Activated CD4-positive, alpha-beta T cell treated with anti-CD3 and anti-CD28 coated beads, Interleukin-2, amount 10 ng/mL, durations not matched to agents 7 days and 5 days (primary cell): Measurements from ENCODE around the gene GPRIN3. TPM values are rescaled to one million over a fixed set of nuclear protein-coding genes. Genes with fewer than 3 reads are reported as not detected.

ENCODE experiments used
- CTCF ChIA-PET: fragments of 350-600 bp; sonication (Branson Sonifier 250); formaldehyde crosslinking; loops from one replicate; lab custom pipeline; 2021; ENCODE audit warnings: antibody characterized with exemption; lab: Charles Lee
- POLR2A ChIA-PET: fragments of 350-600 bp; sonication (Branson Sonifier 250); formaldehyde crosslinking; loops from one replicate; lab custom pipeline; 2021; ENCODE audit warnings: antibody characterized with exemption; lab: Charles Lee
- DNase-seq: peaks from one replicate; pipeline ENCODE4 v3.0.0-alpha.2; 2020
- H3K27ac Mint-ChIP-seq: one replicate; pipeline ENCODE4 v1.8.0; 2021; ENCODE audit warnings: mild to moderate bottlenecking, moderate library complexity, mixed read lengths
- H3K27me3 Mint-ChIP-seq: one replicate; pipeline ENCODE4 v1.8.0; 2021; ENCODE audit warnings: mixed read lengths
- H3K36me3 Mint-ChIP-seq: one replicate; pipeline ENCODE4 v1.8.0; 2021; ENCODE audit warnings: low read depth, mixed read lengths
- H3K4me1 Mint-ChIP-seq: one replicate; pipeline ENCODE4 v1.8.0; 2021; ENCODE audit warnings: mixed read lengths
- H3K4me3 Mint-ChIP-seq: one replicate; pipeline ENCODE4 v1.8.0; 2021; ENCODE audit warnings: mild to moderate bottlenecking, moderate library complexity, mixed read lengths
- H3K9me3 Mint-ChIP-seq: one replicate; pipeline ENCODE4 v1.8.0; 2021; ENCODE audit warnings: mixed read lengths
- total RNA-seq, 2 experiments: library from RNA; stranded (reverse); gene quantifications; one replicate each; pipeline ENCODE4 v1.2.3, GENCODE V29; 2021

GPRIN3 gene
- total RNA-seq, 2 experiments from 2014 or later, result 51.1 to 57.4 TPM

- DNase-seq, result peak; percentile 42
- Mint-ChIP-seq H3K36me3 (peaks cover 46% of the 10 kb centered on the region), H3K4me3 (peak overlapping the region; percentile 85), H3K9me3 (peaks cover 3% of the 10 kb centered on the region), H3K27me3 (no peaks in the 10 kb centered on the region), H3K4me1 (peaks cover 80% of the 10 kb centered on the region), H3K27ac (peak overlapping the region; percentile 100)
- ChIA-PET CTCF (interaction anchor here (0.9 to 3.4 kb wide), 8 partner anchors 9 to 73 kb away, joined by 3 to 15 read pairs (median 8); partner anchors contain the start of gene GPRIN3), POLR2A (interaction anchor here (1.0 kb wide), 1 partner anchor 8 kb away, joined by 4 read pairs; the partner anchor contains the start of gene GPRIN3)
Observed at GRCh38 chr4:89299153-89299791, 8.3 kb downstream of the GPRIN3 start.

GRCh38 chr4:89298788-89299152, 8.8 kb downstream of the GPRIN3 start:
- Mint-ChIP-seq H3K27ac (peak overlapping the region; percentile 100), H3K36me3 (peaks cover 44% of the 10 kb centered on the region), H3K4me1 (peaks cover 80% of the 10 kb centered on the region), H3K27me3 (no peaks in the 10 kb centered on the region), H3K4me3 (peak overlapping the region; percentile 85), H3K9me3 (peaks cover 3% of the 10 kb centered on the region)
- DNase-seq, result peak; percentile 53
- POLR2A ChIA-PET, result interaction anchor here (0.6 to 1.0 kb wide), 2 partner anchors 9 to 48 kb away, joined by 3 to 4 read pairs; partner anchors contain the start of gene GPRIN3
- CTCF ChIA-PET, result interaction anchor here (0.7 to 3.4 kb wide), 12 partner anchors 9 to 1014 kb away, joined by 3 to 15 read pairs (median 6); partner anchors contain the start of genes GPRIN3 and PPM1K

DNA sequence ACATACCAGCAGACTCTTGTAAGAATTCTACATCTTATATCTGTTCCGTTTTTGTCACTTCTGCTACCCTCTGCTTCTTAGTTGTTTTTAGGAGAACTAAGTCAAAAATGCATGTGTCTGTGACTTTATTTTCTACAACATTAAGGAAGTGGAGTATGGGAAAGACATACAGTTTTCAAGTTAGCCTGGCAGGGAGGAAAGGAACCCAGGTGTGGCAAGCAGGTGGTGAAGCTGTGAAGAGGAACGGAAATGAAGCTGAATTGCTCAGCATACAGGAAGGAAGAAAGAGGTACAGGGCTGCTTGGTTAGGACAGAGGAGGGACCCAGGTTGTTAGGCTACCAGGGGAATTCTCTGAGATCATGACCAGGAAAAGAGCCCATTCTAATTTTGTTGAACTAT, 9.4 kb downstream of the GPRIN3 start:
- ChIA-PET POLR2A (interaction anchor here (0.6 to 1.0 kb wide), 2 partner anchors 9 to 47 kb away, joined by 3 to 4 read pairs; partner anchors contain the start of gene GPRIN3), CTCF (interaction anchor here (0.7 to 3.4 kb wide), 11 partner anchors 9 to 1013 kb away, joined by 3 to 15 read pairs (median 5); partner anchors contain the start of genes GPRIN3 and PPM1K)
- H3K36me3 Mint-ChIP-seq, result peaks cover 46% of the 10 kb centered on the region
- H3K4me1 Mint-ChIP-seq, result peaks cover 82% of the 10 kb centered on the region
- peak overlapping the region; percentile 85 for H3K4me3 Mint-ChIP-seq
- peak; percentile 65 for DNase-seq
- H3K27ac Mint-ChIP-seq, result peak overlapping the region; percentile 100
- no peaks in the 10 kb centered on the region for H3K27me3 Mint-ChIP-seq
- peaks cover 3% of the 10 kb centered on the region for H3K9me3 Mint-ChIP-seq

GRCh38 chr4:89296896-89297295, 10.7 kb downstream of the GPRIN3 start:
- CTCF ChIA-PET, result interaction anchor here (2.1 to 2.9 kb wide), 2 partner anchors 13 to 14 kb away, joined by 7 to 15 read pairs; no protein-coding TSS in a partner anchor
- POLR2A ChIA-PET, result no interaction called here
- Mint-ChIP-seq H3K27me3 (no peaks in the 10 kb centered on the region), H3K36me3 (peaks cover 51% of the 10 kb centered on the region), H3K9me3 (peaks cover 4% of the 10 kb centered on the region), H3K4me3 (peak overlapping the region; percentile 85), H3K27ac (peak overlapping the region; percentile 100), H3K4me1 (peaks cover 83% of the 10 kb centered on the region)
- DNase-seq, result no peak

DNA sequence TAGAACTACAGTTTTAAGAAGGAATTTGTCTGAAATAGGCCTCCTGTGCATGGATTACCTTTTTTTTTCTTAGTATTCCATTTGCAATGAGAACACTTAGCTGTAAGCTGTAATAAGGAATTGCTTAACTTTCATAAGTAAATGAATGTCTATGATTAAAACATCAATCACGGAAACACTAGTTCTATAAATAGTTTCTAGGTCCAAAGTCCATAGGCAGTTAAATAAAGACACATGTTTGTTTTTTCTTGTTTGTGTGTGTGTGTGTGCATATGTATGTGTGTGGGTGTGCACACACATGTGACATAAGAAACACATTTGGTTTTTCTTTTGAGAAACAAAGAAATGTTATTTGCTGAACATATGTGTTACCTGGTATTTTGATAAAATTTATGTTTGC, 11.2 kb downstream of the GPRIN3 start:
- CTCF ChIA-PET, result interaction anchor here (2.9 kb wide), 1 partner anchor 13 kb away, joined by 15 read pairs; no protein-coding TSS in a partner anchor
- Mint-ChIP-seq H3K27me3 (no peaks in the 10 kb centered on the region), H3K27ac (peak overlapping the region; percentile 100), H3K36me3 (peaks cover 55% of the 10 kb centered on the region), H3K4me3 (no peak overlapping the region), H3K9me3 (peaks cover 7% of the 10 kb centered on the region), H3K4me1 (peaks cover 83% of the 10 kb centered on the region)
- no peak for DNase-seq
- POLR2A ChIA-PET, result no interaction called here

DNA sequence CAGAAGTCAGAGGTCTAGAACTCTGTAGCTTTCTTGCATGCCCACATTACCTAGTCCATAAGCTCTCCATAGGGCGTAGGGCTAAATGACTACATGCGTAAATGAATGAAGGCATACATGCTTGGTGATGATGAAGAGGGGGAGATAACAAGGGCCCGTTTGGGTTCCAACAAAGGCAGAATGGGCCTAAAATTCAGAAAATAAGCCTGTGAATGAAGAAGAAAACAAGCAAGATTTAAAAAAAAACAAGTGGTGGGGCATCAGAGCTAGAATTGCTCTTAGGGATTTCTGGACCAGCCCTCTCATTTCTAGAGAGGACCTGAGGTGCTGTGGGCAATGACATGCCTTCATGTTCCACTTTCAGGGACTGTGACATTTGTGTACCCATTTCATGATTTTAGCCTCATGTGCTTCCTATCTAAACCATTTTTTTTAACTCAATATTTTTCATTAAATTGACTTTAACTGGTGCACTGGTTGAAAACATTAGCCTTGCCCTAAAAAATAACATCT, 12.1 kb downstream of the GPRIN3 start:
- CTCF ChIA-PET, result interaction anchor here (0.7 to 2.9 kb wide), 6 partner anchors 9 to 40 kb away, joined by 3 to 15 read pairs (median 6); no protein-coding TSS in a partner anchor
- Mint-ChIP-seq H3K4me3 (peak overlapping the region; percentile 62), H3K36me3 (peaks cover 58% of the 10 kb centered on the region)

GRCh38 chr4:89294573-89295269, 12.9 kb downstream of the GPRIN3 start:
- ChIA-PET POLR2A (interaction anchor here (0.7 to 1.6 kb wide), 3 partner anchors 11 to 1010 kb away, joined by 3 to 7 read pairs (median 5); partner anchors contain the start of gene PPM1K), CTCF (interaction anchor here (0.6 to 2.9 kb wide), 7 partner anchors 8 to 916 kb away, joined by 3 to 15 read pairs (median 5); no protein-coding TSS in a partner anchor)
- Mint-ChIP-seq H3K9me3 (peaks cover 12% of the 10 kb centered on the region), H3K4me1 (peaks cover 84% of the 10 kb centered on the region), H3K36me3 (peaks cover 66% of the 10 kb centered on the region), H3K4me3 (peak overlapping the region; percentile 62), H3K27ac (peak overlapping the region; percentile 96), H3K27me3 (no peaks in the 10 kb centered on the region)
- peak; percentile 50 for DNase-seq

More for the DNA sequence above, 12.1 kb downstream of the GPRIN3 start:
- Mint-ChIP-seq H3K27me3 (no peaks in the 10 kb centered on the region), H3K4me1 (peaks cover 84% of the 10 kb centered on the region), H3K27ac (peak overlapping the region; percentile 96), H3K9me3 (peaks cover 12% of the 10 kb centered on the region)
- no peak for DNase-seq
- POLR2A ChIA-PET, result interaction anchor here (1.6 kb wide), 1 partner anchor 10 kb away, joined by 7 read pairs; no protein-coding TSS in a partner anchor

DNA sequence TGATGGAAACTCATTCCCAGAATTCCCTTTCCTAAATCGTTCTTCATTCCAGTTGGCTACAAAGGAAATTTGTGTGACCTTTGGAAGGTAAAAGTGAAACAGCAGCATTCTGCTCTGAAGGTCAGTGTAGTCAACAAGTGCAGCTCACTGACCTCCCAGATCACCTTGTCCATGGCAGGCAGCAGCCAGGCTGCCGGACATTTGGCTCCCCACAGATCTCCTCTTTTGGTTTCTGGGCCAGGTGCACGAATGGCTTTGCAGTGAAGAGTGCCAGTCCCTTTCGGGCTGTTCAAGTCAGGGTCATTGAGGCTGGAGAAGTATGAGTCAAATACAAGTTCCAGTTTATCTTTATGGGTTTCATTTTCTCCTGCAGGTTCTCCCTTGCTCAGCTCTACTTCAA, 14.3 kb downstream of the GPRIN3 start:
- peaks cover 16% of the 10 kb centered on the region for H3K9me3 Mint-ChIP-seq
- no peaks in the 10 kb centered on the region for H3K27me3 Mint-ChIP-seq
- H3K36me3 Mint-ChIP-seq, result peaks cover 75% of the 10 kb centered on the region
- peak overlapping the region; percentile 47 for H3K4me3 Mint-ChIP-seq
- peaks cover 92% of the 10 kb centered on the region for H3K4me1 Mint-ChIP-seq
- CTCF ChIA-PET, result interaction anchor here (1.1 kb wide), 1 partner anchor 9 kb away, joined by 3 read pairs; no protein-coding TSS in a partner anchor
- peak overlapping the region; percentile 96 for H3K27ac Mint-ChIP-seq
- POLR2A ChIA-PET, result interaction anchor here (0.7 kb wide), 1 partner anchor 15 kb away, joined by 3 read pairs; no protein-coding TSS in a partner anchor
- DNase-seq, result no peak

GRCh38 chr4:89290727-89291516, 16.7 kb downstream of the GPRIN3 start:
- no peak for DNase-seq
- H3K4me3 Mint-ChIP-seq, result no peak overlapping the region
- H3K9me3 Mint-ChIP-seq, result peaks cover 13% of the 10 kb centered on the region
- peaks cover 92% of the 10 kb centered on the region for H3K4me1 Mint-ChIP-seq
- ChIA-PET CTCF (interaction anchor here (0.5 to 3.1 kb wide), 6 partner anchors 8 to 891 kb away, joined by 3 to 15 read pairs (median 4); no protein-coding TSS in a partner anchor), POLR2A (no interaction called here)
- H3K27me3 Mint-ChIP-seq, result no peaks in the 10 kb centered on the region
- H3K27ac Mint-ChIP-seq, result peak overlapping the region; percentile 77
- peaks cover 72% of the 10 kb centered on the region for H3K36me3 Mint-ChIP-seq

DNA sequence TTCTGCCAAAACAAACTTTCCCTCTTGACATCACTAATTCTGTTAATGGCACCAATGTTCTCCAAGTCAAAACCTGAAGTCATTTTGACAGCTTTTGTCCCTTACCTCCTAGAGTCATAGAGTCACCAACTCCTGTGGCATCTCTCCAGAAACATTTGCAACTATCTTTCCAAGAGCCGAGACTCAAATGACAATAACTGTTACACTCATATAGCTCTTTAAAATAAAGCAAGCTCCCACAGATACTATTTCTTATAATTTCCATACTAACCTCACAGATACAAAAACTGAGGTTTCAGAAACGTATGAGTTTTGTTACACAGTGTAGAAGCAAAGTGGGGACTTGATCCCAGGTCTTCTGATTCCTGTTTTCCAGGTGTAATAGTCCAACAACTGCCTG, 18.3 kb downstream of the GPRIN3 start:
- H3K4me1 Mint-ChIP-seq, result peaks cover 92% of the 10 kb centered on the region
- H3K4me3 Mint-ChIP-seq, result peak overlapping the region; percentile 55
- H3K27me3 Mint-ChIP-seq, result no peaks in the 10 kb centered on the region
- no peak for DNase-seq
- H3K9me3 Mint-ChIP-seq, result peaks cover 13% of the 10 kb centered on the region
- ChIA-PET CTCF (interaction anchor here (1.3 to 3.1 kb wide), 3 partner anchors 10 to 13 kb away, joined by 3 to 15 read pairs (median 5); no protein-coding TSS in a partner anchor), POLR2A (no interaction called here)
- peak overlapping the region; percentile 77 for H3K27ac Mint-ChIP-seq
- H3K36me3 Mint-ChIP-seq, result peaks cover 74% of the 10 kb centered on the region

DNA sequence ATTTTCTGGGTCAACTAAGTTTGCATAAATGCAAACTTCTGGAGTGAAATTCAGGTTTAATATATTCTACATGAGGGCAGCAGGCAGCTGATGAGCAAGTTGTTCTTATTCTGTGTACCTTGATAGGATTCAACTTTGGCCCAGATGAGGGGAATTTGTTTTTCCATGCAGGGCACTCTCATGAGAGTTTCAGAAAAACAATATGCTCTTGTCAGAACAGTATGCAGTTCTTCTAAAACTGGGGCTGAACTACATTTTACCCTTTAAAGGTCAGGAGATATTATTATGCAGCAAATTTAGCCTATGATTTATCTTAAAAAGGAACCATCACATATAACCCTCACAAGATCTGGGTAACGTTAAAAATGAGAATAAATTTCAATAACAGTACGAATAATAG, 19.2 kb downstream of the GPRIN3 start:
- no peaks in the 10 kb centered on the region for H3K27me3 Mint-ChIP-seq
- ChIA-PET CTCF (interaction anchor here (0.8 to 3.1 kb wide), 3 partner anchors 11 to 21 kb away, joined by 4 to 15 read pairs (median 5); no protein-coding TSS in a partner anchor), POLR2A (no interaction called here)
- DNase-seq, result no peak
- peak overlapping the region; percentile 55 for H3K4me3 Mint-ChIP-seq
- H3K4me1 Mint-ChIP-seq, result peaks cover 93% of the 10 kb centered on the region
- peaks cover 13% of the 10 kb centered on the region for H3K9me3 Mint-ChIP-seq
- peaks cover 76% of the 10 kb centered on the region for H3K36me3 Mint-ChIP-seq
- peak overlapping the region; percentile 77 for H3K27ac Mint-ChIP-seq
